Neural cell (in vitro differentiated cells): Measurements from ENCODE around the gene BRD2. TPM values are rescaled to one million over a fixed set of nuclear protein-coding genes. Genes with fewer than 3 reads are reported as not detected.

ENCODE experiments used
- H2AFZ ChIP-seq: fragments of 200-600, 300-800 bp; sonication (generic), shearing (Covaris generic); 2 replicates; pipeline ENCODE4 v1.6.0; 2014; ENCODE audit warnings: low read depth, mild to moderate bottlenecking, antibody characterized with exemption, low read length, moderate library complexity
- H3F3A ChIP-seq: fragments of 200-600 bp; shearing (Covaris generic); 2 replicates; pipeline ENCODE4 v1.6.1; 2016; ENCODE audit warnings: mild to moderate bottlenecking, moderate library complexity, mixed read lengths, antibody characterized with exemption, low read length; ENCODE audit not compliant: insufficient read depth, poor library complexity, severe bottlenecking
- H3K27ac ChIP-seq: fragments of 200-600, 300-800 bp; sonication (generic), shearing (Covaris generic); 2 replicates; pipeline ENCODE4 v1.5.1; 2014; ENCODE audit warnings: mild to moderate bottlenecking, low read length, moderate library complexity
- H3K27me3 ChIP-seq: fragments of 300-800, 200-600 bp; sonication (generic), shearing (Covaris generic); 2 replicates; pipeline ENCODE4 v1.6.0; 2014; ENCODE audit warnings: mild to moderate bottlenecking, low read depth, low read length, moderate library complexity; ENCODE audit not compliant: insufficient read depth
- H3K36me3 ChIP-seq: fragments of 300-800, 200-600 bp; sonication (generic), shearing (Covaris generic); 2 replicates; pipeline ENCODE4 v1.5.1; 2014; ENCODE audit warnings: mild to moderate bottlenecking, antibody characterized with exemption, low read length, moderate library complexity; ENCODE audit not compliant: insufficient read depth
- H3K4me2 ChIP-seq: fragments of 300-800, 200-600 bp; sonication (generic), shearing (Covaris generic); 2 replicates; pipeline ENCODE4 v1.6.0; 2014; ENCODE audit warnings: mild to moderate bottlenecking, low read length
- H3K4me3 ChIP-seq: fragments of 300-800, 200-600 bp; sonication (generic), shearing (Covaris generic); 2 replicates; pipeline ENCODE4 v1.5.1; 2014; ENCODE audit warnings: mild to moderate bottlenecking, low read length, moderate library complexity
- H3K79me2 ChIP-seq: fragments of 200-600 bp; shearing (Covaris generic); replicated peaks from 2 replicates; pipeline ENCODE4 v1.6.0; 2014; ENCODE audit warnings: mild to moderate bottlenecking, low read length, moderate library complexity; ENCODE audit not compliant: insufficient read depth
- H3K9ac ChIP-seq: fragments of 300-800, 200-600 bp; sonication (generic), shearing (Covaris generic); 2 replicates; pipeline ENCODE4 v1.6.1; 2016; ENCODE audit warnings: mild to moderate bottlenecking, low read length, mixed read lengths
- H3K9me2 ChIP-seq: fragments of 200-600 bp; shearing (Covaris generic); 2 replicates; pipeline ENCODE4 v1.6.1; 2016; ENCODE audit warnings: mild to moderate bottlenecking, low read length, mixed read lengths; ENCODE audit not compliant: insufficient read depth
- H3K9me3 ChIP-seq: fragments of 200-600, 300-800 bp; sonication (generic), shearing (Covaris generic); 2 replicates; pipeline ENCODE4 v1.6.1; 2016; ENCODE audit warnings: mild to moderate bottlenecking, mixed run types, low read length, moderate library complexity, mixed read lengths
- H4K20me1 ChIP-seq: fragments of 200-600 bp; shearing (Covaris generic); 2 replicates; pipeline ENCODE4 v1.6.1; 2016; ENCODE audit warnings: mild to moderate bottlenecking, mixed run types; ENCODE audit not compliant: insufficient read depth
- CTCF ChIP-seq: fragments of 450-650 bp; IDR thresholded peaks from 2 replicates; pipeline ENCODE4 v1.5.1; 2014; ENCODE audit warnings: antibody characterized with exemption, mild to moderate bottlenecking, moderate library complexity; ENCODE audit not compliant: poor library complexity, severe bottlenecking
- EP300 ChIP-seq: fragments of 450-650 bp; conservative IDR thresholded peaks from 2 replicates; pipeline ENCODE4 v1.6.1; 2014; ENCODE audit warnings: antibody characterized with exemption, mild to moderate bottlenecking, moderate library complexity; ENCODE audit not compliant: poor library complexity, severe bottlenecking
- EZH2 ChIP-seq: fragments of 200-600, 300-800 bp; shearing (Covaris generic), sonication (generic); IDR thresholded peaks from 2 replicates; pipeline ENCODE4 v1.6.1; 2014; ENCODE audit warnings: antibody characterized with exemption, low read length, borderline replicate concordance, mild to moderate bottlenecking; ENCODE audit not compliant: insufficient read depth, poor library complexity, severe bottlenecking
- MXI1 ChIP-seq: fragments of 450-650 bp; conservative IDR thresholded peaks from 2 replicates; pipeline ENCODE4 v1.6.1; 2014; ENCODE audit warnings: antibody characterized with exemption, mild to moderate bottlenecking; ENCODE audit not compliant: poor library complexity, severe bottlenecking
- POLR2AphosphoS5 ChIP-seq: IDR thresholded peaks from 2 replicates; pipeline ENCODE4 v1.6.1; 2012
- RAD21 ChIP-seq: fragments of 450-650 bp; conservative IDR thresholded peaks from 2 replicates; pipeline ENCODE4 v1.6.1; 2014; ENCODE audit warnings: antibody characterized with exemption, mild to moderate bottlenecking, moderate library complexity
- REST ChIP-seq: IDR thresholded peaks from 2 replicates; pipeline ENCODE4 v1.6.1; 2012; ENCODE audit warnings: borderline replicate concordance
- SMC3 ChIP-seq: fragments of 450-650 bp; conservative IDR thresholded peaks from 2 replicates; pipeline ENCODE4 v1.6.1; 2014; ENCODE audit warnings: antibody characterized with exemption, mild to moderate bottlenecking, moderate library complexity; ENCODE audit not compliant: poor library complexity
- TAF1 ChIP-seq: IDR thresholded peaks from 2 replicates; pipeline ENCODE4 v1.6.1; 2012; ENCODE audit warnings: low read depth
- polyA plus RNA-seq: library from polyadenylated mRNA; depleted of rRNA; stranded (reverse); fragments of >200 nt; gene quantifications from 2 replicates; pipeline ENCODE4 v1.2.3, GENCODE V29; 2014

BRD2 gene
- polyA plus RNA-seq, 1 donor from 2014 or later, result 107 TPM

GRCh38 chr6:33019372-33019771 lies 51.0 kb downstream of the BRD2 start:
- TF ChIP-seq EP300, result no peak
- no peak for TF ChIP-seq EZH2
- no peak for TF ChIP-seq REST
- TF ChIP-seq POLR2AphosphoS5, result no peak
- TF ChIP-seq MXI1, result no peak
- no peak for TF ChIP-seq RAD21
- no peak for TF ChIP-seq SMC3
- no peak for TF ChIP-seq TAF1
- Histone ChIP-seq H3K36me3 (no peaks in the 10 kb centered on the region), H3F3A (no peaks in the 10 kb centered on the region), H3K9me3 (no peaks in the 10 kb centered on the region), H3K4me3 (no peak overlapping the region), H3K27ac (no peak overlapping the region), H3K79me2 (no peaks in the 10 kb centered on the region), H3K9ac (no peak overlapping the region), H3K9me2 (no peaks in the 10 kb centered on the region), H3K4me2 (no peak overlapping the region), H4K20me1 (no peaks in the 10 kb centered on the region), H3K27me3 (no peaks in the 10 kb centered on the region), H2AFZ (no peak overlapping the region)

GRCh38 chr6:33021917-33022316 lies 53.5 kb downstream of the BRD2 start:
- no peaks in the 10 kb centered on the region for H3K9me2 ChIP-seq
- no peaks in the 10 kb centered on the region for H3K79me2 ChIP-seq
- H4K20me1 ChIP-seq, result no peaks in the 10 kb centered on the region
- H3K4me3 ChIP-seq, result no peak overlapping the region
- no peak overlapping the region for H2AFZ ChIP-seq
- no peaks in the 10 kb centered on the region for H3K36me3 ChIP-seq
- H3K27me3 ChIP-seq, result no peaks in the 10 kb centered on the region
- no peak overlapping the region for H3K4me2 ChIP-seq
- H3K27ac ChIP-seq, result no peak overlapping the region
- no peaks in the 10 kb centered on the region for H3F3A ChIP-seq
- TF ChIP-seq TAF1 (no peak), EZH2 (no peak), POLR2AphosphoS5 (no peak), MXI1 (no peak), RAD21 (no peak), CTCF (no peak), EP300 (no peak), REST (no peak), SMC3 (no peak)
- no peaks in the 10 kb centered on the region for H3K9me3 ChIP-seq
- no peak overlapping the region for H3K9ac ChIP-seq
